HepG2 (cell line): ENCODE data around the gene PPM1K.

Experiments used
- ATF7 ChIP-seq, 2 experiments: fragments of 450-650 bp in 1 of 2; sonication (generic) in 1 of 2; formaldehyde crosslinking in 1 of 2; IDR thresholded peaks; 2 replicates each; pipeline versions ENCODE4 v1.4.0 to v1.6.1; 2016 to 2020; ENCODE audit warnings: antibody characterized with exemption in 1 of 2, mild to moderate bottlenecking in 1 of 2, missing genetic modification reagents in 1 of 2
- GABPA ChIP-seq, 2 experiments: IDR thresholded peaks; 2 replicates each; pipeline ENCODE4 v1.6.1; 2011 to 2016; ENCODE audit warnings: low read depth in 2 of 2, low read length in 1 of 2, missing biosample characterization in 1 of 2, missing genetic modification characterization in 1 of 2
- NFRKB ChIP-seq: fragments of 450-650 bp; IDR thresholded peaks from 2 replicates; pipeline ENCODE4 v1.6.1; 2017
- POLR2A ChIP-seq, 2 experiments: IDR thresholded peaks; 2 replicates each; pipeline ENCODE4 v1.6.1; 2011; ENCODE audit warnings: low read depth in 2 of 2, low read length in 2 of 2, mild to moderate bottlenecking in 1 of 2, moderate library complexity in 1 of 2; ENCODE audit not compliant: insufficient read depth in 1 of 2
- RNF2 ChIP-seq: fragments of 450-650 bp; conservative IDR thresholded peaks from 2 replicates; pipeline ENCODE4 v1.6.1; 2016; ENCODE audit warnings: low read depth
- TCF12 ChIP-seq, 2 experiments: fragments of 450-650 bp in 1 of 2; sonication (generic) in 1 of 2; formaldehyde crosslinking in 1 of 2; IDR thresholded peaks; 2 replicates each; pipeline versions ENCODE4 v1.6.1 to v1.8.0; 2017 to 2022; ENCODE audit warnings: antibody characterized with exemption in 1 of 2, mild to moderate bottlenecking in 1 of 2, missing genetic modification reagents in 1 of 2, moderate library complexity in 1 of 2
- ZNF577 ChIP-seq: sonication (generic); formaldehyde crosslinking; IDR thresholded peaks from 2 replicates; pipeline ENCODE4 v1.4.0; 2020; ENCODE audit warnings: mild to moderate bottlenecking, low read depth, missing genetic modification reagents, borderline replicate concordance
- TF ChIP-seq, protein P1 (sequence below): sonication (generic); formaldehyde crosslinking; IDR thresholded peaks from 2 replicates; pipeline ENCODE4 v1.5.0; 2020; ENCODE audit warnings: mild to moderate bottlenecking, missing genetic modification reagents, moderate library complexity

DNA sequence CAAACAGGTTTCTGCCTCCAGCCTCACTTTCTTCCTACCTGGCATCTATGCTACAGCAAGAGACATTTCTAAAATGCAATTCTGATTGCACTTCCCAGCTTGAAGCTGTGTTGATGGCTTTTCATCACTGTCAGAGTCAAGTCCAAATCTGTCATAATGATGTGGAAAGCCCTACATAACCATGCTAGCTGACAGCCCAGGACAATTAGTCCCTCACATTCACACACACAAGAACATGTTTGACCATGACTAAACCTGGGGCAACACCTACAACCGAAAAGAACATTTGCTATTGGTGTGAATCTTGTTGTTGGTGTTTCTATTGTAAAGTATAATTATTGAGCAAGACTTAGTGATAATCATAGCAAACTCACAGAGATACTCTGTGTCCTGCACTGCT, 58.2 kb downstream of the PPM1K start:
- TF ChIP-seq TCF12 (IDR thresholded peaks at IDR 0.05) (no peak), TCF12 (CRISPR knock-in tag; IDR thresholded peaks at IDR 0.05) (no peak), ZNF577 (CRISPR knock-in tag) (no peak), ATF7 (IDR thresholded peaks at IDR 0.05) (no peak), ATF7 (CRISPR knock-in tag; IDR thresholded peaks at IDR 0.05) (no peak), POLR2A (IDR thresholded peaks at IDR 0.05; ENCODE audit: insufficient read depth in 1 of 2, low read depth in 2 of 2, low read length in 2 of 2) (no peak), GABPA (IDR thresholded peaks at IDR 0.05; ENCODE audit: low read depth, low read length) (no peak), GABPA (CRISPR knock-in tag; IDR thresholded peaks at IDR 0.05; ENCODE audit: low read depth) (no peak), RNF2 (no peak), NFRKB (no peak)
- TF ChIP-seq, protein P1, sequence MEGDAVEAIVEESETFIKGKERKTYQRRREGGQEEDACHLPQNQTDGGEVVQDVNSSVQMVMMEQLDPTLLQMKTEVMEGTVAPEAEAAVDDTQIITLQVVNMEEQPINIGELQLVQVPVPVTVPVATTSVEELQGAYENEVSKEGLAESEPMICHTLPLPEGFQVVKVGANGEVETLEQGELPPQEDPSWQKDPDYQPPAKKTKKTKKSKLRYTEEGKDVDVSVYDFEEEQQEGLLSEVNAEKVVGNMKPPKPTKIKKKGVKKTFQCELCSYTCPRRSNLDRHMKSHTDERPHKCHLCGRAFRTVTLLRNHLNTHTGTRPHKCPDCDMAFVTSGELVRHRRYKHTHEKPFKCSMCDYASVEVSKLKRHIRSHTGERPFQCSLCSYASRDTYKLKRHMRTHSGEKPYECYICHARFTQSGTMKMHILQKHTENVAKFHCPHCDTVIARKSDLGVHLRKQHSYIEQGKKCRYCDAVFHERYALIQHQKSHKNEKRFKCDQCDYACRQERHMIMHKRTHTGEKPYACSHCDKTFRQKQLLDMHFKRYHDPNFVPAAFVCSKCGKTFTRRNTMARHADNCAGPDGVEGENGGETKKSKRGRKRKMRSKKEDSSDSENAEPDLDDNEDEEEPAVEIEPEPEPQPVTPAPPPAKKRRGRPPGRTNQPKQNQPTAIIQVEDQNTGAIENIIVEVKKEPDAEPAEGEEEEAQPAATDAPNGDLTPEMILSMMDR (CRISPR knock-in tag): no peak
